Endodermal cell (in vitro differentiated cells): Measurements from ENCODE around the gene KDELR3. TPM values are rescaled to one million over a fixed set of nuclear protein-coding genes. Genes with fewer than 3 reads are reported as not detected.
A peak's percentile ranks its signal among the peaks of the same experiment; 100 is the strongest.

Experiments used
- DNase-seq: peaks from one replicate; pipeline ENCODE4 v3.0.0-alpha.2; 2017
- H3K27ac ChIP-seq: 2 replicates; pipeline ENCODE4 v1.5.1; 2013; ENCODE audit warnings: mild to moderate bottlenecking, low read depth, low read length, moderate library complexity
- H3K27me3 ChIP-seq: 2 replicates; pipeline ENCODE4 v1.6.1; 2013; ENCODE audit warnings: mild to moderate bottlenecking, low read length, moderate library complexity; ENCODE audit not compliant: insufficient read depth, control insufficient read depth, poor library complexity, severe bottlenecking
- H3K36me3 ChIP-seq: 2 replicates; pipeline ENCODE4 v1.7.0; 2013; ENCODE audit warnings: mild to moderate bottlenecking, low read length, moderate library complexity; ENCODE audit not compliant: control insufficient read depth, insufficient read depth
- H3K4me1 ChIP-seq: one replicate; pipeline ENCODE4 v1.7.0; 2013; ENCODE audit warnings: low read length; ENCODE audit not compliant: control insufficient read depth, insufficient read depth
- H3K4me3 ChIP-seq: 2 replicates; pipeline ENCODE4 v1.5.1; 2013; ENCODE audit warnings: mild to moderate bottlenecking, low read length, moderate library complexity
- H3K9ac ChIP-seq: 2 replicates; pipeline ENCODE4 v1.6.1; 2013; ENCODE audit warnings: mild to moderate bottlenecking, low read length, moderate library complexity; ENCODE audit not compliant: poor library complexity, severe bottlenecking; ENCODE audit errors: extremely low read depth
- H3K9me3 ChIP-seq: 2 replicates; pipeline ENCODE4 v1.6.1; 2013; ENCODE audit warnings: mild to moderate bottlenecking, low read length, moderate library complexity; ENCODE audit not compliant: control insufficient read depth
- H3K27ac Mint-ChIP-seq: 2 replicates; pipeline ENCODE4 v1.8.0; 2020; ENCODE audit warnings: mixed read lengths
- H3K27me3 Mint-ChIP-seq: 2 replicates; pipeline ENCODE4 v1.8.0; 2021; ENCODE audit warnings: mild to moderate bottlenecking, mixed read lengths; ENCODE audit not compliant: insufficient read depth
- H3K36me3 Mint-ChIP-seq: 2 replicates; pipeline ENCODE4 v1.8.0; 2020; ENCODE audit warnings: low read depth, mixed read lengths
- H3K4me1 Mint-ChIP-seq: 2 replicates; pipeline ENCODE4 v1.8.0; 2020; ENCODE audit warnings: mixed read lengths
- H3K4me3 Mint-ChIP-seq: 2 replicates; pipeline ENCODE4 v1.8.0; 2020; ENCODE audit warnings: mild to moderate bottlenecking, moderate library complexity, mixed read lengths
- H3K9me3 Mint-ChIP-seq: 2 replicates; pipeline ENCODE4 v1.8.0; 2020; ENCODE audit warnings: mild to moderate bottlenecking, mixed read lengths
- WGBS, 2 experiments: methylation state at CpG; one replicate each; pipeline versions ENCODE4 v1.1.5 to v1.1.7; 2013; ENCODE audit warnings: missing lambda C conversion rate in 2 of 2, mixed read lengths in 1 of 2; ENCODE audit not compliant: insufficient coverage in 1 of 2, insufficient read length in 1 of 2; 5-methylcytosine and 5-hydroxymethylcytosine counted together
- total RNA-seq, 2 donors: library from RNA; stranded (reverse); fragmentation: NEBNext Ultra II Directional in 1 of 2; extraction: Animal tissue kit (Norgen Biotek cat#: 25700) in 1 of 2; gene quantifications; 2 replicates in 1 of 2; 3 replicates in 1 of 2; pipeline ENCODE4 v1.2.1, GENCODE V29; 2021
- TF ChIP-seq, protein P1 (sequence below): fragments of 200-600 bp; sonication (generic); conservative IDR thresholded peaks from 2 replicates; pipeline ENCODE4 v1.5.0; 2021; ENCODE audit warnings: antibody characterized with exemption, mild to moderate bottlenecking

Gene KDELR3
- total RNA-seq, 2 donors from 2014 or later: 11.4 to 14.9 TPM

DNA sequence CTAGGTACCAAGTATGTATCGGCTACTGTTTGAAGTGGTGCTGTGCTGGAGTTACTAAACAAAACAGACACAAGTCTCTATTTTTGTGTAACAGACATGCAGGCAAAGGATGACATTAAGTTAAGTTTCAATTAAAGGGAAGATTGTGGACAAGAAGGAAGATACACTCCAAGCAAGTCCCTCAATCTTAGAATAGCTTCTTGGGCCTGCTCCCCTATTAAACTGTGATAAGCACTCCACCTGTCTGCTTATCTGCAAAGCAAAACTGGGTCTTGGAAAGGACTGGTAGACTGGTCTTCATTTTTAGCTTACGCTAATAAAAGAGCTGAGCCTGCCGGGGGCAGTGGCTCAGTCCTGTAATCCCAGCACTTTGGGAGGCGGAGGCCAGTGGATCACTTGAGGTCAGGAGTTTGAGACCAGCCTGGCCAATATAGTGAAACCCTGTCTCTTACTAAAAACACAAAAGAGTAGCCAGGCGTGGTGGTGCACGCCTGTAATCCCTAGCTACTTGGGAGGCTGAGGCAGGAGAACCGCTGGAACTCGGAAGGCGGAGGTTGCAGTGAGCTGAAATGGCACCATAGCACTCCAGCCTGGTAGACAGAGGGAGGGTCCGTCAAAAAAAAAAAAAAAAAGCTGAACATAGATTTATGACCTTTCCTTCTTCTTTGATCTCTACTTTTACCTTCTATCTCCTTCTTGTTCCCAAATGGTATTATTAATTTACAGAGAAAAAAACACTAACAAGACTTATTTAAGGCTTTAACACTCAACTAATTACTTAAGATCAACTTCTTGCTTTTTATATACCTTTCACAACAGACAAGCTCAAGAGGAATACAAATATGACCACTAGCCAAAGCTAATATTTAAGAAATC lies 34.1 kb downstream of the KDELR3 start:
- Histone ChIP-seq H3K9me3 (no peaks in the 10 kb centered on the region), H3K36me3 (peaks cover 72% of the 10 kb centered on the region), H3K27ac (no peak overlapping the region), H3K4me3 (peak overlapping the region; percentile 93), H3K9ac (no peak overlapping the region), H3K27me3 (no peaks in the 10 kb centered on the region), H3K4me1 (peaks cover 3% of the 10 kb centered on the region)
- Mint-ChIP-seq H3K9me3 (no peaks in the 10 kb centered on the region), H3K36me3 (peaks cover 80% of the 10 kb centered on the region), H3K4me1 (peaks cover 27% of the 10 kb centered on the region), H3K27ac (peak overlapping the region; percentile 18), H3K4me3 (peak overlapping the region; percentile 99), H3K27me3 (no peaks in the 10 kb centered on the region)
- 96% methylated on average over 9 to 10 of the region's 10 CpGs for WGBS, 2 experiments
- TF ChIP-seq, protein P1, sequence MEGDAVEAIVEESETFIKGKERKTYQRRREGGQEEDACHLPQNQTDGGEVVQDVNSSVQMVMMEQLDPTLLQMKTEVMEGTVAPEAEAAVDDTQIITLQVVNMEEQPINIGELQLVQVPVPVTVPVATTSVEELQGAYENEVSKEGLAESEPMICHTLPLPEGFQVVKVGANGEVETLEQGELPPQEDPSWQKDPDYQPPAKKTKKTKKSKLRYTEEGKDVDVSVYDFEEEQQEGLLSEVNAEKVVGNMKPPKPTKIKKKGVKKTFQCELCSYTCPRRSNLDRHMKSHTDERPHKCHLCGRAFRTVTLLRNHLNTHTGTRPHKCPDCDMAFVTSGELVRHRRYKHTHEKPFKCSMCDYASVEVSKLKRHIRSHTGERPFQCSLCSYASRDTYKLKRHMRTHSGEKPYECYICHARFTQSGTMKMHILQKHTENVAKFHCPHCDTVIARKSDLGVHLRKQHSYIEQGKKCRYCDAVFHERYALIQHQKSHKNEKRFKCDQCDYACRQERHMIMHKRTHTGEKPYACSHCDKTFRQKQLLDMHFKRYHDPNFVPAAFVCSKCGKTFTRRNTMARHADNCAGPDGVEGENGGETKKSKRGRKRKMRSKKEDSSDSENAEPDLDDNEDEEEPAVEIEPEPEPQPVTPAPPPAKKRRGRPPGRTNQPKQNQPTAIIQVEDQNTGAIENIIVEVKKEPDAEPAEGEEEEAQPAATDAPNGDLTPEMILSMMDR: no peak
- no peak for DNase-seq

DNA sequence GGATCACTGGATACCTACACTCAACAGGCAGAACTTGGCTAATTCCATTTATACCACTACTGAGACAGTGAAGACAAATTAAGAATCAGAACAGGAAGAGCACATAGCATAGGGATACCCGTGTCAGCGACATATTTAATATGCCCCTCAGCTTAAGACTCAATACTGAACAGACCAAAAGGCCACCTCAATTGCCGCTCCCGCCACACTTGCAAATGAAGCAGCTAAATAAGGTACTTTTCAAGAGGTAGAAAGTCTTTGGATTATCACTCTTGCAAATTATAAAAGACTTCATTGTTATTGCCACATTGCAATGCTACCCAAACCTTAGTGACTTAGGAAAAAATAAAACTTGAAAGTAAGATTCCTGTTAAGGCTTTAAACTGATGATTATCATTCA lies 35.1 kb downstream of the KDELR3 start:
- Mint-ChIP-seq H3K36me3 (peaks cover 72% of the 10 kb centered on the region), H3K4me1 (peaks cover 27% of the 10 kb centered on the region), H3K27ac (peak overlapping the region; percentile 18), H3K9me3 (no peaks in the 10 kb centered on the region), H3K27me3 (no peaks in the 10 kb centered on the region), H3K4me3 (peak overlapping the region; percentile 99)
- no peaks in the 10 kb centered on the region for H3K9me3 ChIP-seq
- peaks cover 62% of the 10 kb centered on the region for H3K36me3 ChIP-seq
- H3K9ac ChIP-seq: peak overlapping the region; percentile 2
- TF ChIP-seq, protein P1: no peak
- 91% methylated on average over 4 of the region's 4 CpGs; no CpG with 5 or more reads in 1 of the 2 experiments for WGBS, 2 experiments
- H3K27ac ChIP-seq: no peak overlapping the region
- DNase-seq: no peak
- peaks cover 3% of the 10 kb centered on the region for H3K4me1 ChIP-seq
- H3K27me3 ChIP-seq: no peaks in the 10 kb centered on the region
- peak overlapping the region; percentile 93 for H3K4me3 ChIP-seq

DNA sequence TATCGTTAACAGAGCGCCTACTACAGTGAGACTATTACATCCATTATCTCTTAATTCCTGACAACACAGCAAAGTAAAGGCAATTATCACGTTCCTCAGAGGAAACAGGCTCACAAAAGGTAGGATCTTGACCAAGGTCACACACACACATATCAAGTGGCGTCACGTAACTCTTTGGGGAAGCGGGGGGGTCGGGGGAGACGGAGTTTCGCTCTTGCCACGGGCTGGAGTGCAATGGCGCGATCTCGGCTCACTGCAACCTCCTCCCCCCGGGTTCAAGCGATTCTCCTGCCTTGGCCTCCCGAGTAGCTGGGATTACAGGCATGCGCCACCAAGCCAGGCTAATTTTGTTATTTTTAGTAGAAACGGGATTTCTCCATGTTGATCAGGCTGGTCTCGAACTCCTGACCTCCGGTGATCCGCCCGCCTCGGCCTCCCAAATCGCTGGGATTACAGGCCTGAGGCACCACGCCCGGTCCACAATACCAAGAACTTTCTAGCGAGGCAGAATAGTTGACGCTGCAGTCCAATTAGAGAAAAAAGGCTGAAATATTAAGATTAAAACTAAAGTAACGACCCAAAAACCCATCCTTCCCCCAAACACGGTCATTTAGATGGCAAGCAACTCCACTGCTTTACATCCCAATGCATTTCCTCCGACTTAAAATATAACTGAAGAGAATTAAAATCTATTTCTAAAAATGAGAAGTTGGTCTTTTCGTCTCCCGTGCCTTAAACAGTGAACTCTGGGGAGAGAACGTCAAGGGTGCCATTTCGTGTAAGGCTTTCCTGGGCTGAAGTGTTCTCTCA lies 37.0 kb downstream of the KDELR3 start:
- TF ChIP-seq, protein P1: no peak
- H3K4me1 Mint-ChIP-seq: peaks cover 27% of the 10 kb centered on the region
- peak overlapping the region; percentile 99 for H3K4me3 Mint-ChIP-seq
- H3K27me3 Mint-ChIP-seq: no peaks in the 10 kb centered on the region
- H3K27ac ChIP-seq: peak overlapping the region; percentile 99
- no peaks in the 10 kb centered on the region for H3K27me3 ChIP-seq
- no peaks in the 10 kb centered on the region for H3K9me3 ChIP-seq
- peaks cover 3% of the 10 kb centered on the region for H3K4me1 ChIP-seq
- peak overlapping the region; percentile 99 for H3K27ac Mint-ChIP-seq
- no peaks in the 10 kb centered on the region for H3K9me3 Mint-ChIP-seq
- H3K9ac ChIP-seq: peak overlapping the region; percentile 100
- H3K36me3 ChIP-seq: peaks cover 43% of the 10 kb centered on the region
- WGBS, 2 experiments: 0% methylated on average over 21 to 35 of the region's 35 CpGs
- DNase-seq: peak; percentile 76
- peaks cover 54% of the 10 kb centered on the region for H3K36me3 Mint-ChIP-seq
- H3K4me3 ChIP-seq: peak overlapping the region; percentile 93
